GM18951 (cell line): ENCODE data around the gene SYVN1.

ENCODE experiments used
- POLR2A ChIP-seq: IDR thresholded peaks from 4 replicates; pipeline ENCODE4 v1.6.1; 2011; ENCODE audit warnings: mild to moderate bottlenecking; ENCODE audit not compliant: insufficient read length, insufficient read depth; ENCODE audit errors: extremely low read depth
- in situ Hi-C: fragments of 300-500 bp; cut with MboI; formaldehyde crosslinking; loops from one replicate; pipeline ENCODE4 v1.12.0; 2022; ENCODE audit warnings: low sequenced_read_pairs, mixed read lengths, inconsistent platforms; ENCODE audit not compliant: unreplicated experiment

Gene SYVN1

DNA sequence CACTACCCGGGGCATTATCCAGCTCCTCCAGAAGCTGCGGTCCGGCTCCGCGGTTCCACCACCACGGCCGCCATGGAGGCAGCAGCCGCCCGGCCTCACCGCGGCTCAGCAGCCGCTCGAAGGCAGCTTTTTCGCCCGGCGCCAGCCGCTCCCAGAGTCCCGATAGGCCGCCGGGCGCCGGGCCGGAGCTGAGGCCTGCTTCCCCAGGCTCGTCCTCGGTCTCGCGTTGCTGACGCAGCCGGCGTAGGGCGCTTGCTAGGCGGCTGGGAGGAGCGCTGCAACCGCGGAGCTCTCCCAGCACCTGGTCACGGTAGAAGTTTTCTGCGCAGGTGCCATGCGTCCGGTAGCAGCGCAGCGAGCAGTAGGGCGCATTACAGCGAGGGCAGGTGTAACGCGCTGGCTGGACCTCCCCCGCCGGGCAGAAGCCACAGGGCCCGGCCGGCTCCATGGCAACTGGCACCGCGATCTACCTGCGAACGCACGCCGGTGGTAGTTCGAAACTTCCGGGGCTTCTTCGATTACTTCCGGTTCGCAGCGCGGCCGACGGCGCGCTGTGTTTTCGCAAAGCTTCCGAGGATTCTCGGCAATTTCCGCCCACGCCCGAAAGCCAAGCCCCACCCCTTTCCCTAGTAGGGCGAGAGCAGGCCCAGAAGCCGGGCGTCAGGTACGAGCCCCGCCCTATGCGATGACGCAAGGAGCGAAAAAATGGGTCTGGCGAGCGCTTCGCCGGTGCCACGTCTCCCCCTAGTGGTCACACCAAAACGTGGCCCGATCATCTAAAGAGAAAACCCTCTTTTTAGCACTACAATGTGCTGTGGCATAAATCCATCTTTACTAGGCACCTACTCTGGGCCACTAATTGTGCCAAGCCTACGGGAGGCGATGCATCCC is 16.9 kb downstream of the SYVN1 start, which contains the start of gene ZNHIT2:
Gene ZNHIT2 (minus strand): TSS at position 496 of the 891 bp plus-strand sequence. CDS start 48 bp downstream, at position 448.
- in situ Hi-C loops = no loop called here
- peak; percentile 73 for TF ChIP-seq POLR2A

DNA sequence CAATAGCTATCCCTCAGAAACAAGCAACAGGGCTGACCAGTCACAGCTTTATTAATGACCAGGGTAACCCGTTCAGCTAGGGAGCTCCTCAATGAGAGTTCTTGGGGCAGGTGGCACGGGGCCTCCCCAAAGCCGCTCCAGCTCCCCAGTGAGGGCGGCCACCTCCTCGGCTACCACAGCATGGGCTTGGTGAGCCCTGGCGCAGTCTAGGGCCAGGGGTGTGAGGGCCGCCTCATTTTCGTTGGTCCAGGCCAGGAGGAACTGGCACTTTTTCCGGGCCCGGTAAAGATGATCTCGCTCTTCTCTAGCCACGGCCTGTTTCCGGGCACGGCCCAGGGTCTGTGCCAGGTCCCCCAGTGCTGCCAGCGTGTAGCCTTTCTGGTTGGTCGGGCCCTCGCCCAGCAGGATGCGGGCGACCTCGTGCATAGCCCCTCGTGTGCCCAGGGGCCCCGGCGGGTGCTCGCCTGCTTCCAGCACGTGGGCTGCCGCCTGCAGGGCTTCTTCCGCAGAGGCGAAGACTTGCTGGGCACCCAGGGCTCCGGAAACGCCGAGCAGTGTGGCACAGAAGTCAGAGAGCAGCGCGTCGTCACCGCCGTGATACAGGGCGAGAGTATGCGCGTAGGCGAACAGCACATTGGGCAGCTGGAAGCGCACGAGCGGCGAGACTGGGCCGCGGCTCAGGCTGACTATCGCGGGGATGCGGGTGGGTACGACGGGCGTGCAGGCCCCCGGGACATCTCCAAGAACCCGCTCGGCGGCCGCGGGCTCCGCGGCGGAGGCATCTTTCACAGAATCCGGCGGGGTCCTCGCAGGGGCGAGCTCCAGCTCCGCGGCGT is 17.7 kb downstream of the SYVN1 start:
- in situ Hi-C loops = no loop called here

DNA sequence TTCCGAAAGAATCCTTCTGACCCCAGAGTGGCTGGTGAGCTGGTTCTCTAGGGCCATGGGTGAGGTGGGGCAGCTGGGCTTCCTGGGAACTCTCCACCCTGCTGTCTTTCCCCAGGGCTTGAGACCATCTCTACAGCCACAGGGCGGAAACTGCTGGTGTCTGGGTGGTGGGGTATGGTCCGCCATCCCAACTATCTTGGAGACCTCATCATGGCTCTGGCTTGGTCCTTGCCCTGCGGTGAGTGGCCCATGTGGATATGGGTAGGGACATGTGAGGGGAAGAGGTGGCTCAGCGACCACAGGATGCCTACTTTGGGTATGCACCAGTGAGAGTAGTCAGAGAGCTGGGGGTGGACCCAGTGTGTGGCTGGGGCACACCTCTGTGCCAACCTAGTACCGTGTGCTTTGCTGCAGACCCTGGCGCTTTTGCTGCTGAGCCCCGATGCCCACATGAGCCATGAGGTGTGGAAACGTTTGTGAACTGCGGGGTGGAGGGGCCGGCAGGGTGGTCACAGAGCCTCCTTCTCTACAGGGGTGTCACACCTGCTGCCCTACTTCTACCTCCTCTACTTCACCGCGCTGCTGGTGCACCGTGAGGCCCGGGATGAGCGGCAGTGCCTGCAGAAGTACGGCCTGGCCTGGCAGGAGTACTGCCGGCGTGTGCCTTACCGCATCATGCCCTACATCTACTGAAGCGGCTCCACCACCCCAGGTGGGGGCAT is 18.8 kb downstream of the SYVN1 start:
- no peak for TF ChIP-seq POLR2A
- in situ Hi-C loops = no loop called here

More for the DNA sequence above, 17.7 kb downstream of the SYVN1 start:
- TF ChIP-seq POLR2A = no peak

DNA sequence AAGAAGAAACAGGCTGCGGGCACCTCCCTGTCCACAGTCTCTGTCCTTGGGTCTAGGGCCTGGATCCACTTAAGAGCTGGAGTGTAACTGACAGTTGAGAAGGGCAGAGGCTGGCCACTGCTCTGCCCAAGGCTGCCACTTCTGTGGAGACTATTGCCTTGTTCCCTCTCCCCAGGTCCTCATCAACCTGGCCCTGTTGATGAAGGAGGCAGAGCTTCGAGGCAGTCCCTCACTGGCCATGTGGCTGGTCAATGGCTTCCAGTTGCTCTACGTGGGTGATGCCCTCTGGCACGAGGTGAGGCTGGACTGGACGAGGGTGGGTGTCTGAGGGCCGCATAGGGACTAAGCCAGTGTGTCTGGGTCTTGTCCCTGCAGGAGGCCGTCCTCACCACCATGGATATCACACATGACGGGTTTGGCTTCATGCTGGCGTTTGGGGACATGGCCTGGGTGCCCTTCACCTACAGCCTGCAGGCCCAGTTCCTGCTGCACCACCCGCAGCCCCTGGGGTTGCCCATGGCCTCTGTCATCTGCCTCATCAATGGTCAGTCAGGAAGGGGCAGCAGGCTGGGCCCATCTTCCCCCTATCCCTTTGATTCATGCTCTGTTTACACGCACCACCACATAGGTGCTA is 19.7 kb downstream of the SYVN1 start:
- in situ Hi-C loops = no loop called here
- TF ChIP-seq POLR2A = no peak

DNA sequence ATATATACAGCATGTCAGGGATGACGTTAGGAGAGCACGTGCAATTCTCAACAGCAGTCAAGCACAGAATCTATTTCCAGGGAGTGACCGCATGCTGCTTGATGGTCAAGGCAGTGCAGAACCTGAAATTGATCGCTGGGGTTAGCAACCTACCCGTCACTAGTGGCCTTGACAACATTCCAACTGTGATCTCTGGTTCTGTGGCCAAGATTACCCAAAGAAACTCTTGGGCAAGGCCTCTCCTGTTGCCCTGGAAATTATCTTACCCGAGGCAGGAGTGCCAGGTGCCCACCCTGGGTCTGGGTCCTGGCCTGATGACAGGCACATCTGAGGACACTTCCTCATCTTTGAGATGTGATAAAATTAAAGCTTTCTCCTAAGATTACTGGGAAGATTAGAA is 20.5 kb downstream of the SYVN1 start:
- in situ Hi-C loops = no loop called here
- TF ChIP-seq POLR2A = no peak

DNA sequence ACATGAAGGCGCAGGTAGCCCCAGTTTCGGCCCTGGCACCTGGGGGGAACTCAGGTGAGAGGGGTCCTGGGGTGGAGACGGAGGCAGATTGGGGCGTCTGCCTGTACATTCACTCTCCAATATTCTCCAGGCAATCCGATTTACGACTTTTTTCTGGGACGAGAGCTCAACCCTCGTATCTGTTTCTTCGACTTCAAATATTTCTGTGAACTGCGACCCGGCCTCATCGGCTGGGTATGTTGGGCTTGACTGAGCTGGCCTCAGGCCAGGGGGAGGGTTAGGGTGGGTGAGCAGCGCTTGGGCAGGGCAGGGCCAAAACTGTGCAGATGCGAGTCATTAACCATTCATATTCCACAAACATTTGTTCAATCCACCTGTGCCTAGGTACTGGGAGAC is 21.0 kb downstream of the SYVN1 start:
- in situ Hi-C loops = no loop called here
- TF ChIP-seq POLR2A = no peak

DNA sequence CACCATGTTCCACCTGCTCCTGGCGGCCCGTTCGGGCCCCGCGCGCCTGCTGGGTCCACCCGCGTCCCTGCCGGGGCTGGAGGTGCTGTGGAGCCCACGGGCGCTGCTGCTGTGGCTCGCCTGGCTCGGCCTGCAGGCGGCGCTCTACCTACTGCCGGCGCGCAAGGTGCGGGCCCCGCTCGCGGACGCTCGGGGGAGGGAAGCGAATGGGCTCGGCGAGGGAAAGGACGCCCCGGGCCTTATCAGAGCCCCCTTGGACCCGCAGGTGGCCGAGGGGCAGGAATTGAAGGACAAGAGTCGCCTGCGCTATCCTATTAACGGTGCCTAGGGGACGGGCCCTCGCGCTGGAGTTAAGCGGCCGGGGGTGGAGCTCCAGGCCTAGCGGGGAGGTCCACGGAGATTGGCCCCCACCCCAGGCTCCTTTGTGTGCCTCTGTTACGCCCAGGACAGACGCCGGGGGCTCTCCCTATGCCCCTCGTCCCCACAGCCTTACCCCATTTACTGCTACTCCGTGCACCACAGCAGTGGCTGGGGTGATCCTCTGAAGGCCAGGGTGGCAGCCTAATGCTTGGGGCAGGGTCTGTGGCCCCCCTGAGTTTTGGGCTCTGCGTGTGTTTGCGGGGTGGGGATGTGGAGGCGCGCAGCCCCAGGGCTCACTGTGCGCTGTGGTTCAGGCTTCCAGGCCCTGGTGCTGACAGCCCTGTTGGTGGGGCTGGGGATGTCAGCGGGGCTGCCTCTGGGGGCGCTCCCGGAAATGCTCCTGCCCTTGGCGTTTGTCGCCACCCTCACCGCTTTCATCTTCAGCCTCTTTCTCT is 21.6 kb downstream of the SYVN1 start:
- in situ Hi-C loops = no loop called here
- TF ChIP-seq POLR2A = no peak

DNA sequence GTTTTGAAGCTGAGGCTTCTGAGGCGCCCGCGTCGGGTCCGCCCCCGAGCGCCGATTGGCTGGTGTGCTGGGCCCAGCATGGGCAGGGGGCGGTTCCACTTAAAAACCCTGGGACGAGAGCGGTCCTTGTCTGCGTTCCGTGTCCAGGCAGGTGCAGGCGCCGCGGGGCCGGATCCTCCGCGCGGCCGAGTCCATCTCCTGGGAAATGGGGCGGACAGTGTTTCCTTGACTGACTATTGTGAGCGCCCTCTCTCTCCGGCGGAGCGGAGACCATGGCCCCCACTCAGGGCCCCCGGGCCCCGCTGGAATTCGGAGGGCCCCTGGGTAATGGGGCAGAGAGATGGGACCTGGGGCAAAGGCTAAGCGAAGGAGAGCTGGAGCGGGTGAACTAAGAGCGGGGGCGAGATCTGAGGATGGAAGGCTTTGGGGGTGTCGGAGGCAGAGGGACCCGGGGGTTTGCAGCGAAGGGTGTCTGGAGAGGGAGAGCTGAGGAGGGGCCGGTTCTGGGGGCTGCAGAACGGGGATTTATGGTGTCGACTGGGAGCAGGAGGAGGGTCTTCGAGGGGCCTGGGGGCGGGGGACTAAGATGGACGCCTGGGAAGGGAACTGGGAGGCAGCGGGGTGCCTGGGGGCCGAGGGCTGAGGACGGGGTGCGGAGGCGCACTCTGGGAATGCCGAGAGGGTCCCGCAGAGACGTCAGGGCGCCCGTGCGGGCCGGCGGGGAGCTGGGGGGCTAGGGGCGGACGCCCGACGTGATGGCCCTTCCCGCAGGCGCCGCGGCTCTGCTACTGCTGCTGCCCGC is 22.4 kb downstream of the SYVN1 start, which contains the start of gene TM7SF2:
Gene TM7SF2 (plus strand): TSS at position 129 of the 802 bp plus-strand sequence. CDS start 144 bp downstream, at position 273.
- TF ChIP-seq POLR2A = peak; percentile 98
- in situ Hi-C loops = no loop called here

DNA sequence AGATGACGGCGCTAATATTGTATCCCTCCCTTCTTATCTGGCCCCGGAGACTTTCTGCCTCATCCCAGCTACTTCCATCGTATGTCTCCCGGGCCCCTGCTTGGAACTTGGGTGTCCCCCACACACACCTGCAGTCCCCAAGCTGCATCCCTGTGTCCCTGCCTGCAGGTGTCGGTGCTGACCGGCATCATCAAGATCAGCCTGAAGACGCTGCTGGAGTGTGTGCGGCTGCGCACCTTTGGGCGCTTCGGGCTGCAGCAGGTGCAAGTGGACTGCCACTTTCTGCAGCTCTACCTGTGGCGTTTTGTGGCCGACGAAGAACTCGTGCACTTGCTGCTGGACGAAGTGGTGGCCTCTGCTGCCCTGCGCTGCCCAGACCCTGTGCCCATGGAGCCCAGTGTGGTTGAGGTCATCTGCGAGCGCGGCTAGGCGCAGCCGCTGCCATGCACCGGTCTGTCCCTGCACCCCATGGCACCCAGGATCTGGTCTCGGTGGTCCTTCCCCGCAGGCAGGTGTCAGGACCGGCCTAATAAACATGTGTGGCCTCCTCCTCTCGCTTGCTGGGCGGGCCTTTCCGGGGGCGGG is 23.1 kb downstream of the SYVN1 start:
- in situ Hi-C loops = no loop called here
- no peak for TF ChIP-seq POLR2A

DNA sequence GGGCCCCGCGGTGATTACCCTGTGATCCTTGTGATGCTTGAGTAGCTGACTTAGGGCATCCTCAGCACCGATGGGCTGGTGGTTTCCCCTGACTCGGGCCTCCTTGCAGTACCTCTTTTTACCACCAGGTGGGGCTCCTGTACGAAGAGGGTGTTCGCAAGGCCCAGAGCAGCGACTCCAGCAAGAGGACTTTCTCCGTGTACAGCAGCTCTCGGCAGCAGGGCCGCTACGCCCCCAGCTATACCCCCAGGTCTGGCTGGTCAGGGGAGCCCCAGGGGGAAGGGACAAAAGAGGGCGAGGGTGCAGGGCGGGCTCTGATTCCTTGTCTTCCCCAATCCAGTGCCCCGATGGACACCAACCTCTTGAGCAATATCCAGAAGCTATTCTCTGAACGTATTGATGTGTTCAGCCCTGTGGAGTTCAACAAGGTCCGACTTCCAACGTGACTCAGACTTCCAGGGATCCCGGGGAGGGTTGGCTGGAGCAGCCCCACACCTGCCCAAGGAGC is 23.9 kb downstream of the SYVN1 start:
- in situ Hi-C loops = no loop called here
- TF ChIP-seq POLR2A = no peak
